Peyer's patch (tissue), 4 donors: ENCODE data around the gene RNF17. TPM values are rescaled to one million over a fixed set of nuclear protein-coding genes. Genes with fewer than 3 reads are reported as not detected.

Source experiments
- DNase-seq, 3 donors: peaks; one replicate each; pipeline ENCODE4 v3.0.0-alpha.2; 2017 to 2019
- H3K27ac ChIP-seq, 4 donors: fragments of 200-600 bp; sonication (generic); one replicate each; pipeline ENCODE4 v1.5.1; 2016 to 2019
- H3K27me3 ChIP-seq, 2 donors: fragments of 200-600 bp; sonication (generic); one replicate each; pipeline ENCODE4 v1.5.1; 2019
- H3K36me3 ChIP-seq, 3 donors: fragments of 200-600 bp; sonication (generic); one replicate each; pipeline ENCODE4 v1.5.1; 2016 to 2019
- H3K4me1 ChIP-seq, 4 donors: fragments of 200-600 bp; sonication (generic); one replicate each; pipeline ENCODE4 v1.5.1; 2016 to 2019
- H3K4me3 ChIP-seq, 4 donors: fragments of 200-600 bp; sonication (generic); 1 replicate in 3 of 4; 2 replicates in 1 of 4; pipeline ENCODE4 v1.5.1; 2016 to 2019; ENCODE audit warnings: mild to moderate bottlenecking in 1 of 4
- H3K9me3 ChIP-seq, 4 donors: fragments of 200-600 bp; sonication (generic); one replicate each; pipeline ENCODE4 v1.5.1; 2016 to 2019; ENCODE audit warnings: mild to moderate bottlenecking in 1 of 4
- CTCF ChIP-seq, 6 experiments: fragments of 450-650 bp in 4 of 6; fragments of 200-600 bp in 2 of 6; sonication (generic) in 1 of 6; IDR thresholded peaks; one replicate each; pipeline ENCODE4 v1.5.1; 2017 to 2019; ENCODE audit warnings: antibody characterized with exemption in 6 of 6, mild to moderate bottlenecking in 3 of 6, moderate library complexity in 1 of 6
- POLR2A ChIP-seq, 2 donors: fragments of 450-650 bp; IDR thresholded peaks; one replicate each; pipeline ENCODE4 v1.5.1; 2017; ENCODE audit warnings: antibody characterized with exemption in 2 of 2, mild to moderate bottlenecking in 2 of 2, moderate library complexity in 2 of 2
- total RNA-seq, 4 donors: library from RNA; depleted of rRNA; stranded (reverse); fragments of >200 nt; gene quantifications; one replicate each; pipeline ENCODE4 v1.1.0, GENCODE V29; 2016

Gene RNF17
- total RNA-seq, 4 donors from 2014 or later = not detected

DNA sequence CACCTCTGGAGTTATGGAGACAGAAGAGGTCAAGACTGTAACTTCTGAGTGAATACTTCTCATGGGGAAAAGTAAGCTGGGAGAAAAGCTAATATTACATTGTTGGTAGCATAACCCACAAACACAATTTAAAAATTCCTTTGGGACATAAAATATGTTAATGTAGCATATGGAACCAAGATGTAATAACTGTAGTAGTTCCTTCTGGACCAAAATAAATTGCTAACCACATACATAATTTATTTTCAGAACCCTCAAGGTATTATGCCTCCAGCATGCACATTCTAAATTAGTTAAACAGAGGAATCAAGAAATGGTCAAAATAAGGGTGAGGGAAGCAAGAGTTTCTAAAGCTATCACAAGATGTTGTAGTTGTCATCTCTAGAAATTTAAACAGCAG, 4.8 kb upstream of the RNF17 start:
- DNase-seq = no peak
- H3K36me3 ChIP-seq = no peaks in the 10 kb centered on the region
- H3K27ac ChIP-seq = no peak overlapping the region
- TF ChIP-seq POLR2A (IDR thresholded peaks at IDR 0.05) (no peak), CTCF (IDR thresholded peaks at IDR 0.05) (no peak)
- H3K4me1 ChIP-seq = no peaks in the 10 kb centered on the region
- no peaks in the 10 kb centered on the region for H3K27me3 ChIP-seq
- no peak overlapping the region for H3K4me3 ChIP-seq
- no peaks in the 10 kb centered on the region for H3K9me3 ChIP-seq

DNA sequence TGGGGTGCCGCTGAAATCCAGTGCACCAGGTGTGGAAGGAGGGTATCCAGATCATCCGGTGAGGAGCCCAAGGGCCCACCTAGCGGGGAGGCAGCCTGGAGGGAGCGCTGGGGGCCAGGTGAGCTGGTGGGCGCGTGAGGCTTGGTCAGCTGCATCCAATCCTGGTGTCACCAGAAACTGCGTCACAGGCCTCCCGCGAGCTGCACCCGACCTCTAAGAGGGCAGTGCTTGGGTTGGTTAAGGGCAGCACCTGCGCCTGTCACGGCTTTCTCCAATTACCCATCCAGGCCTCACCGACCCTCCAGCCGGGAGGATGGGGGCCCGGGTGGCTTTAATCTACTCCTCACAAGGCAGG, 284 bp downstream of the RNF17 start:
- DNase-seq = no peak

GRCh38 chr13:24777171-24777570, 13.2 kb downstream of the RNF17 start:
- no peak for DNase-seq
- Histone ChIP-seq H3K9me3 (no peaks in the 10 kb centered on the region), H3K4me3 (no peak overlapping the region), H3K4me1 (no peaks in the 10 kb centered on the region), H3K27me3 (no peaks in the 10 kb centered on the region), H3K27ac (no peak overlapping the region), H3K36me3 (no peaks in the 10 kb centered on the region)
- TF ChIP-seq POLR2A (IDR thresholded peaks at IDR 0.05) = no peak
- no peak for TF ChIP-seq CTCF (IDR thresholded peaks at IDR 0.05)

More for the DNA sequence above, 284 bp downstream of the RNF17 start:
- H3K36me3 ChIP-seq = no peaks in the 10 kb centered on the region
- no peak for TF ChIP-seq CTCF (IDR thresholded peaks at IDR 0.05)
- no peak for TF ChIP-seq POLR2A (IDR thresholded peaks at IDR 0.05)
- H3K4me1 ChIP-seq = no peaks in the 10 kb centered on the region
- H3K4me3 ChIP-seq = no peak overlapping the region
- H3K27ac ChIP-seq = no peak overlapping the region
- no peaks in the 10 kb centered on the region for H3K9me3 ChIP-seq
- no peaks in the 10 kb centered on the region for H3K27me3 ChIP-seq

- TF ChIP-seq POLR2A (IDR thresholded peaks at IDR 0.05) (no peak), CTCF (IDR thresholded peaks at IDR 0.05) (no peak)
- H3K4me1 ChIP-seq = no peaks in the 10 kb centered on the region
- DNase-seq = no peak
- no peak overlapping the region for H3K27ac ChIP-seq
- peaks cover 0 to 8% (median 0%) of the 10 kb centered on the region in 4 donors for H3K9me3 ChIP-seq
- H3K4me3 ChIP-seq = no peak overlapping the region
- no peaks in the 10 kb centered on the region for H3K27me3 ChIP-seq
- H3K36me3 ChIP-seq = no peaks in the 10 kb centered on the region
Measured at GRCh38 chr13:24784319-24784718, 20.4 kb downstream of the RNF17 start.

DNA sequence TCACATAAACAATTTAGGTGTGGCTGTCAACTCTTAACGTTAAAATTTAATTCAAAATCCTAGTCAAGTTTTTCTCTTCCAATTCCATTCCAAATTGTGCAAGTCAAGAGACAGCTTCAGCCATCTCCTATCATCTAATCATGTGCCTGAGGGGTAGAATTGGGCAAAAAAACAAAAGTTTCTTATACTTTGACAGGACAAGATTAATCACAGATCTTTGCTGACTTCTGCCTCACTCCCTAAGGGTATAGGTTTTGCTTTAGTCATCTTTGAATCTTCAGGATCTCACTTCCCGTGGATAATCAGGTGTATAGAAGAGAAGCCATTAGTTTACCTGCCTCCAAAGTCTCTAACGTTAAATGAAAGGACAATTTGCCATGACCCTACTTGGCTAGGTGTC, 24.6 kb downstream of the RNF17 start:
- H3K27ac ChIP-seq = no peak overlapping the region
- H3K9me3 ChIP-seq = peaks cover 0 to 8% (median 0%) of the 10 kb centered on the region in 4 donors

More for the DNA sequence above, 24.6 kb downstream of the RNF17 start:
- TF ChIP-seq POLR2A (IDR thresholded peaks at IDR 0.05) = no peak
- no peak for TF ChIP-seq CTCF (IDR thresholded peaks at IDR 0.05)
- Histone ChIP-seq H3K27me3 (no peaks in the 10 kb centered on the region), H3K36me3 (no peaks in the 10 kb centered on the region), H3K4me3 (no peak overlapping the region), H3K4me1 (no peaks in the 10 kb centered on the region)
- DNase-seq = no peak
